Skeletal muscle satellite cell (primary cell): ENCODE measurements around the gene UFL1. TPM values are rescaled to one million over a fixed set of nuclear protein-coding genes. Genes with fewer than 3 reads are reported as not detected.
A peak's percentile ranks its signal among the peaks of the same experiment; 100 is the strongest.
"Not testable (repeated sequence)": the region's sequence is repeated elsewhere in the genome, so short reads cannot be mapped to it uniquely, and the experiment has no call there.

Source experiments
- H3K27me3 ChIP-seq: 2 replicates; pipeline ENCODE4 v1.7.0; 2013; ENCODE audit warnings: low read length; ENCODE audit not compliant: control insufficient read depth, insufficient read depth
- H3K36me3 ChIP-seq: 2 replicates; pipeline ENCODE4 v1.7.0; 2013; ENCODE audit warnings: mild to moderate bottlenecking, control low read depth, low read length; ENCODE audit not compliant: insufficient read depth
- H3K4me1 ChIP-seq: 2 replicates; pipeline ENCODE4 v1.7.0; 2013; ENCODE audit warnings: low read length; ENCODE audit not compliant: control insufficient read depth, insufficient read depth
- H3K4me2 ChIP-seq: 2 replicates; pipeline ENCODE4 v1.7.0; 2013; ENCODE audit warnings: mild to moderate bottlenecking, low read length
- H3K4me3 ChIP-seq: 2 replicates; pipeline ENCODE4 v1.7.0; 2013; ENCODE audit warnings: low read length
- H3K9ac ChIP-seq: 2 replicates; pipeline ENCODE4 v1.7.0; 2013; ENCODE audit warnings: mild to moderate bottlenecking, low read depth, low read length, moderate library complexity
- H3K9me3 ChIP-seq: replicated peaks from 2 replicates; pipeline ENCODE4 v1.7.0; 2013; ENCODE audit warnings: mild to moderate bottlenecking, control low read depth, low read length
- total RNA-seq: library from RNA; depleted of rRNA; stranded (reverse); fragments of >200 nt; gene quantifications from 2 replicates; pipeline ENCODE4 v1.2.3, GENCODE V29; 2012; rRNA removed

UFL1 gene
- 24.9 and 30.9 TPM in 2 replicates for total RNA-seq

GRCh38 chr6:96521644-96522464 lies at the start of gene UFL1:
TSS of gene UFL1 (plus strand) at chr6:96521806. CDS start at chr6:96521874, 68 bp downstream.
- no peaks in the 10 kb centered on the region for H3K27me3 ChIP-seq
- H3K36me3 ChIP-seq = peaks cover 21% of the 10 kb centered on the region
- H3K4me1 ChIP-seq = peaks cover 19% of the 10 kb centered on the region
- H3K9ac ChIP-seq = peak within 1 kb of the TSS; percentile 89
- no peaks in the 10 kb centered on the region for H3K9me3 ChIP-seq
- H3K4me2 ChIP-seq = peak within 1 kb of the TSS; percentile 88
- H3K4me3 ChIP-seq = peak within 1 kb of the TSS; percentile 77

- H3K4me3 ChIP-seq, H3K9me3 ChIP-seq, H3K4me2 ChIP-seq, H3K27me3 ChIP-seq, H3K9ac ChIP-seq, H3K36me3 ChIP-seq, H3K4me1 ChIP-seq: not testable (repeated sequence)
Measured at GRCh38 chr6:96472291-96472690, 49.3 kb upstream of the UFL1 start.

GRCh38 chr6:96478695-96479094 lies 42.9 kb upstream of the UFL1 start:
- H3K9me3 ChIP-seq = no peaks in the 10 kb centered on the region
- H3K4me1 ChIP-seq = no peaks in the 10 kb centered on the region
- no peak overlapping the region for H3K4me3 ChIP-seq
- H3K4me2 ChIP-seq = no peak overlapping the region
- no peaks in the 10 kb centered on the region for H3K27me3 ChIP-seq
- H3K9ac ChIP-seq = no peak overlapping the region
- H3K36me3 ChIP-seq = no peaks in the 10 kb centered on the region

DNA sequence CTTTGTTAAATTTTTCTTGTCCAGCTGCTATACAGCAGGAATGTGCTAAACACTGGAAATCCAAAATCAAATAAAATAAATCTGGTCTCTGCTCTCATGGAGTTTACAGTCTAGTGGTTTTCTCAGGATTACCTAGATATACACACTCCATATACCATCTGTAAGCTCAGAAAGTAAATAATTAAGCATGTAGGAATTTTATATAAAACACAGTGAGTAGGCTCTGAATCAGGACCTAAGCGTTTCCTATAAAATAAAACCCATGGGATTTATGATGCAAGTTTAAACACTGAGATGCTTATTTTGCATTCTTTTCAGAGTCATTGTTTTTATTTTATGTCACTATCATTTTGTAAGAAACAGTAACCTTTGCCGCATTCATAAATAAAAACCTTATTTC lies 29.7 kb upstream of the UFL1 start:
- Histone ChIP-seq H3K4me1 (no peaks in the 10 kb centered on the region), H3K4me2 (no peak overlapping the region), H3K36me3 (no peaks in the 10 kb centered on the region), H3K9me3 (peaks cover 10% of the 10 kb centered on the region), H3K4me3 (no peak overlapping the region), H3K27me3 (no peaks in the 10 kb centered on the region), H3K9ac (no peak overlapping the region)

- H3K36me3 ChIP-seq = no peaks in the 10 kb centered on the region
- no peaks in the 10 kb centered on the region for H3K9me3 ChIP-seq
- H3K27me3 ChIP-seq = no peaks in the 10 kb centered on the region
- no peak overlapping the region for H3K9ac ChIP-seq
- no peak overlapping the region for H3K4me3 ChIP-seq
- H3K4me1 ChIP-seq = no peaks in the 10 kb centered on the region
- H3K4me2 ChIP-seq = no peak overlapping the region
Measured at GRCh38 chr6:96499781-96500180, 21.8 kb upstream of the UFL1 start.

GRCh38 chr6:96502915-96503314 lies 18.7 kb upstream of the UFL1 start:
- Histone ChIP-seq H3K4me3 (no peak overlapping the region), H3K9ac (no peak overlapping the region), H3K36me3 (no peaks in the 10 kb centered on the region), H3K27me3 (no peaks in the 10 kb centered on the region), H3K9me3 (no peaks in the 10 kb centered on the region), H3K4me1 (no peaks in the 10 kb centered on the region), H3K4me2 (no peak overlapping the region)

DNA sequence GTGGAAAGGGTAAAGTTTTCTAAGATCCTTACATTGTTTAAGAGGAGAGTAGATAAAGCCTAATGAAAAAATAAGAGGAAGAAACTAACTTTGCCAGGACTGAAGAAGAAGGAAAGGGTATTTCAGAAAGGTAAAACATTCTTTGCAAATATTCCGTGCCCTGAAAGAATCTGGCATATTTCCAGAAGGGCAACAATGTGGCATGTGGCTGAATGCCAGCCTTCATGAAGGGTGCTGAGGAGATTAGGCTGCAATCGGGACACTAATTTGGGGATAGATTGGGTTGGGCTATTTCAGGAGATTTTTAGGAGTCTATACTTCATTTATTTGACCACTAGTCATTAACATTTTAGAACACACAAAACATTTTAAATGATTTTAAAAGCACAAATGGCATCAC lies 16.2 kb upstream of the UFL1 start:
- H3K4me2 ChIP-seq = no peak overlapping the region
- no peak overlapping the region for H3K4me3 ChIP-seq
- H3K27me3 ChIP-seq = no peaks in the 10 kb centered on the region
- H3K9ac ChIP-seq = no peak overlapping the region
- H3K36me3 ChIP-seq = no peaks in the 10 kb centered on the region
- H3K9me3 ChIP-seq = no peaks in the 10 kb centered on the region
- H3K4me1 ChIP-seq = no peaks in the 10 kb centered on the region

DNA sequence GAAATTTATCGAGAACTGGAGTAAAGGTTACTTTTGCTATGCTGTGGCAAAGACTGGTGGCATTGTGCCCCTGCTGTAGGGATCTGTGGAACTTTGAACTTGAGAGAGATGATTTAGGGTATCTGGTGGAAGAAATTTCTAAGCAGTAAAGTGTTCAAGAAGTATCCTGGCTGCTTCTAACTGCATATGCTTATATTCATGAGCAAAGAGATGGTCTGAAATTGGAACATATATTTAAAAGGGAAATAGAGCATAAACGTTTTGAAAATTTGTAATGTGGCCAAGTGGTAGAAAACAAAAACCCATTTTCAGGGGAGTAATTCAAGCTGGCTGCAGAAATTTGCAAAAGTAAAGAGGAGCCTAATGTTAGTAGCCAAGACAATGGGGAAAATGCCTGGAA lies 12.3 kb upstream of the UFL1 start:
- H3K27me3 ChIP-seq = no peaks in the 10 kb centered on the region
- H3K9ac ChIP-seq = no peak overlapping the region
- no peaks in the 10 kb centered on the region for H3K4me1 ChIP-seq
- no peak overlapping the region for H3K4me3 ChIP-seq
- H3K36me3 ChIP-seq = no peaks in the 10 kb centered on the region
- H3K9me3 ChIP-seq = no peaks in the 10 kb centered on the region
- no peak overlapping the region for H3K4me2 ChIP-seq

- Histone ChIP-seq H3K4me2 (peak overlapping the region; percentile 71), H3K9me3 (no peaks in the 10 kb centered on the region), H3K27me3 (no peaks in the 10 kb centered on the region), H3K4me1 (peaks cover 19% of the 10 kb centered on the region), H3K4me3 (peak overlapping the region; percentile 77), H3K36me3 (peaks cover 8% of the 10 kb centered on the region), H3K9ac (peak overlapping the region; percentile 89)
Measured at GRCh38 chr6:96520171-96521115, 1.2 kb upstream of the UFL1 start.

GRCh38 chr6:96521306-96521643 lies 331 bp upstream of the UFL1 start:
- Histone ChIP-seq H3K4me3 (peak overlapping the region; percentile 77), H3K4me2 (peak overlapping the region; percentile 71), H3K9me3 (no peaks in the 10 kb centered on the region), H3K9ac (peak overlapping the region; percentile 89), H3K27me3 (no peaks in the 10 kb centered on the region), H3K36me3 (peaks cover 15% of the 10 kb centered on the region), H3K4me1 (peaks cover 19% of the 10 kb centered on the region)

DNA sequence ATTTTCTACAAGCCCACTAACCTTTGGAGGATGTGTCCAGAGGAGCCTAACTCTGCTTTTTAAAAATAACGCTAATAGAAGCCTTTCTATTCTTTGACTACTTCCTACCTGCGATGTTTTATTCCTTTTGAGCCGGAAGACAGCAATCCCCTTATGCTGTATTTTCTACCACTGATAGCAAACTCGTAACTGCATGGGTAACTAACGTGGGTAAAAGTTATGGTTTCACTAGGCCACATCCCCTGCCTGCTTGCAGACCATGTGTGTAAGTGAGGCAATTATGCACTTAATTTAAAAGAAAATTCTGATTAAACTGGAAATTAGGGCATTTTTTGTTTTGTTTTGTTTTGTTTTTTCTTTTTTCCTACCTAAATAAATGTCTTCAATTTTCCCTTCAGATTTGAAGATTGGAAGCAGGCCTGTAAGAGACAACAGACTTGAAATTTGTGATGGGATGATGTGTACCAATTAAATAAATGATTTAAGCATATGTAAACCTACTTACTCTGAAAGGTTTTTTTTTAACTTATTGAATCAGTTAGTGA lies 931 bp downstream of the UFL1 start:
- peaks cover 25% of the 10 kb centered on the region for H3K36me3 ChIP-seq
- peak overlapping the region; percentile 88 for H3K4me2 ChIP-seq
- H3K9me3 ChIP-seq = no peaks in the 10 kb centered on the region
- H3K4me1 ChIP-seq = peaks cover 19% of the 10 kb centered on the region
- H3K4me3 ChIP-seq = peak overlapping the region; percentile 77
- H3K9ac ChIP-seq = peak overlapping the region; percentile 89
- no peaks in the 10 kb centered on the region for H3K27me3 ChIP-seq
